ENCODE results near the gene TAF1B.
A peak's percentile ranks its signal among the peaks of the same experiment; 100 is the strongest.

Gene TAF1B

GRCh38 chr2:9941196-9941995 is 98.1 kb downstream of the TAF1B start:
- no peak for DNase-seq (ENCODE audit: low read depth)

- DNase-seq (ENCODE audit: low read depth), result no peak
Observed at GRCh38 chr2:9941996-9942390, 98.7 kb downstream of the TAF1B start.

- no peak for DNase-seq (ENCODE audit: low read depth)
Observed at GRCh38 chr2:9944330-9944758, 101.1 kb downstream of the TAF1B start.

- DNase-seq (ENCODE audit: low read depth), result no peak
Observed at GRCh38 chr2:9945596-9945995, 102.3 kb downstream of the TAF1B start.

GRCh38 chr2:9946076-9946475 is 102.8 kb downstream of the TAF1B start:
- no peak for DNase-seq (ENCODE audit: low read depth)

GRCh38 chr2:9946818-9947217 is 103.5 kb downstream of the TAF1B start:
- no peak for DNase-seq (ENCODE audit: low read depth)

- DNase-seq (ENCODE audit: low read depth), result no peak
Observed at GRCh38 chr2:9948721-9949120, 105.4 kb downstream of the TAF1B start.

- DNase-seq (ENCODE audit: low read depth), result no peak
Observed at GRCh38 chr2:9949239-9949991, 106.1 kb downstream of the TAF1B start.

- DNase-seq (ENCODE audit: low read depth), result no peak
Observed at GRCh38 chr2:9949992-9950520, 106.8 kb downstream of the TAF1B start.

- peak; percentile 11 for DNase-seq (ENCODE audit: low read depth)
Observed at GRCh38 chr2:9950521-9951271, 107.4 kb downstream of the TAF1B start.

- no peak for DNase-seq (ENCODE audit: low read depth)
Observed at GRCh38 chr2:9951272-9951521, 107.9 kb downstream of the TAF1B start.

GRCh38 chr2:9951522-9952285 is 108.4 kb downstream of the TAF1B start, which contains the start of gene GRHL1:
TSS of gene GRHL1 (plus strand) at chr2:9951693. CDS start at chr2:9951834, 141 bp downstream.
- peak; percentile 82 for DNase-seq (ENCODE audit: low read depth)

- DNase-seq (ENCODE audit: low read depth), result no peak
Observed at GRCh38 chr2:9952286-9952737, 109.0 kb downstream of the TAF1B start.

GRCh38 chr2:9952856-9953503 is 109.7 kb downstream of the TAF1B start:
- DNase-seq (ENCODE audit: low read depth), result no peak

GRCh38 chr2:9954136-9954535 is 110.9 kb downstream of the TAF1B start:
- DNase-seq (ENCODE audit: low read depth), result no peak

- no peak for DNase-seq (ENCODE audit: low read depth)
Observed at GRCh38 chr2:9958057-9958456, 114.8 kb downstream of the TAF1B start.

GRCh38 chr2:9959262-9959661 is 116.0 kb downstream of the TAF1B start:
- DNase-seq (ENCODE audit: low read depth), result no peak

- no peak for DNase-seq (ENCODE audit: low read depth)
Observed at GRCh38 chr2:9961013-9961412, 117.7 kb downstream of the TAF1B start.

- DNase-seq (ENCODE audit: low read depth), result no peak
Observed at GRCh38 chr2:9964334-9964980, 121.2 kb downstream of the TAF1B start.

- DNase-seq (ENCODE audit: low read depth), result no peak
Observed at GRCh38 chr2:9965119-9965822, 122.0 kb downstream of the TAF1B start.

Measured in stimulated activated CD8-positive, alpha-beta memory T cell treated with anti-CD3 and anti-CD28 coated beads, Interleukin-12 subunit alpha, Interleukin-12 subunit beta, amount 100 ng/mL, for 1 hour (primary cell).